Stimulated activated CD8-positive, alpha-beta memory T cell treated with anti-CD3 and anti-CD28 coated beads, Interleukin-4, amount 100 ng/mL, for 48 hours (primary cell): ENCODE results near the gene NECTIN3.

Experiments
- DNase-seq: peaks from one replicate; pipeline ENCODE4 v3.0.0-alpha.2; 2020

The NECTIN3 gene

GRCh38 chr3:111210003-111210711, 138.5 kb downstream of the NECTIN3 start:
- no peak for DNase-seq

DNA sequence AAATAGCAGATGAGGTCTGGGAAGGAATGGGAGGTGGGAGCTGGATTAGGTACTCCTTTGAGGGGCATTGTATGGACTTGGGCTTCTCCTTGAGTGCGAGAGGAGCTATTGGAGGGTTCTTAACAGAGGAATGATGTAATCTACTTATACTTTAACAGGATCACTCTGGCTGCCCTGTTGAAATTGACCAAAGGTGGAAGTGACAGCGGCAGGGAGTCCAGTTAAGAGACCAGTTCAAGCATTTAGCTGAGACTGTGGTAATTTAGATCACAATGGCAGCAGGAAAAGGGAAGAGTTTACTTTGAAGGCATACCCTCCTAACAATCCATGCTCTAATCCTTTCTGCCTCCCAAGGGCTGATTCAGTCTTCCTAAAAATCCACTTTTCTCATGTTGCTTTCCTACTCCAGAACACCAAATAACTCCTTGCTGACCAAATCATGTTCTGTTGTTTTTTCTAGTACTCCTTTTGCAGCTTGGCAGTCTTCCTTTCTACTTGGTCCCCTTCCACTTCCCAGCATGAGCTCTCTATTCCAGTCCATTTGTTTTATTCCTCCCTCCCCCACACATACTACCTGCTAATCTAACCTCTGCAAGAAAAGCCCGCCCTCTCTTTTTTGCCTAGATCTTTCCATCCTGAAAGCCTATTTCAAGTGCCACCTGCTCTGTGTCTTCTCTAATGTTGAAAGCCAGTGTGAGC, 139.4 kb downstream of the NECTIN3 start:
- DNase-seq: no peak

DNA sequence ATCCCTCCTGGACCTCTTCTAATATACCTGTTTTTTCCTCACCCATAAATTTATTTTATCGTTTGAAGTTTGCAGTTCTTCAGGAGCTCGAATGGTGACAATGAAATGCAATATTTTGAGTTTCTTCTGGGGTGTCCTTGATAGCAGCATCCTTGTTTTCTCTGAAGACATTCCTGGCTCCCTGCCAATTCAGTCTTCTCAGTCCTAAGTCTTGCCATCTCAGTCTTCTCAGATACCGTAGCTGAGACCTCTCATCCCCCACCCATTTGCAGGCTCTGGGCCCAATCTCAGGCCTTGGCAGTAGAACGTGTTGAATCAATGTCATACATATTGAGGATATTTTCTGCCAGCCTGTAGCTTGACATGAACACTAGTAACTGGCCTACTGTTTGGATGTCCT, 140.9 kb downstream of the NECTIN3 start:
- DNase-seq: no peak

DNA sequence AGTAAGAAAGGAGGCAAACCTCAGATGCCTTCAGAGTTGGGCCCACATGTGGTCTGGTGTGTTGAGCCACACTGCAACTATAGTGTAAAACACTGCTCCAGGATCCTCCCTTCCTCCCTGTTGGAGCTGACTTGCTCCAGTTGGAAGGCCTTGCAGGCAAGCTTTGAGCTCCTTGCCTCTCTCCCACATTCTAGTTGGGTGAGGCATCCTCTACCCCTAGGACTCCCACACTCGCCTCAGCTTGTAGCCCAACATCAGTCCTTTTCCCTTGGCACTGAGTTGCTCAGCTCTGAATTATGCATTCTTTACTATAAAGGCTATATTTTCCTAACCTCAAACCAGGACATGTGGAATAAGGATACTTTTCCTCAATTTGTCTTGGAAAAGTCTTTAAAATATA, 143.9 kb downstream of the NECTIN3 start:
- DNase-seq: no peak

GRCh38 chr3:111218615-111219014, 147.0 kb downstream of the NECTIN3 start:
- DNase-seq: no peak

GRCh38 chr3:111227216-111227615, 155.6 kb downstream of the NECTIN3 start:
- DNase-seq: no peak

DNA sequence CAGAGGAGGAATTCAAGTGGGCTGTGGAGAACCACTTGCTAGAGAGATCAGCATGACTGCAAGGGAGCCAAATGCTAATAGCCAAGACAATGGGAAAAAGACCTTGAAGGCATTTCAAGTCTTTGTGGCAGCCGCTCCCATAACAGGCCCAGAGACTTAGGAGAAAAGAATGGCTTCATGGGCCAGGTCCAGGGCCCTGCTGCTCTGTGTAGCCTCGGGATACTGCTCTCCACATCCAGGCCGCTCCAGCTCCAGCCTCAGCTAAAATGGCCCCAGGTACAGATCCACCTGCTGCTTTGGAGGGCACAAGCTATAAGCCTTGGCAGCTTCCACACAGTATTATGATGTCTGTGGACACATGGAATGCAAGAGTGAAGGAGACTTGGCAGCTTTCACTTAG, 157.7 kb downstream of the NECTIN3 start:
- no peak for DNase-seq

DNA sequence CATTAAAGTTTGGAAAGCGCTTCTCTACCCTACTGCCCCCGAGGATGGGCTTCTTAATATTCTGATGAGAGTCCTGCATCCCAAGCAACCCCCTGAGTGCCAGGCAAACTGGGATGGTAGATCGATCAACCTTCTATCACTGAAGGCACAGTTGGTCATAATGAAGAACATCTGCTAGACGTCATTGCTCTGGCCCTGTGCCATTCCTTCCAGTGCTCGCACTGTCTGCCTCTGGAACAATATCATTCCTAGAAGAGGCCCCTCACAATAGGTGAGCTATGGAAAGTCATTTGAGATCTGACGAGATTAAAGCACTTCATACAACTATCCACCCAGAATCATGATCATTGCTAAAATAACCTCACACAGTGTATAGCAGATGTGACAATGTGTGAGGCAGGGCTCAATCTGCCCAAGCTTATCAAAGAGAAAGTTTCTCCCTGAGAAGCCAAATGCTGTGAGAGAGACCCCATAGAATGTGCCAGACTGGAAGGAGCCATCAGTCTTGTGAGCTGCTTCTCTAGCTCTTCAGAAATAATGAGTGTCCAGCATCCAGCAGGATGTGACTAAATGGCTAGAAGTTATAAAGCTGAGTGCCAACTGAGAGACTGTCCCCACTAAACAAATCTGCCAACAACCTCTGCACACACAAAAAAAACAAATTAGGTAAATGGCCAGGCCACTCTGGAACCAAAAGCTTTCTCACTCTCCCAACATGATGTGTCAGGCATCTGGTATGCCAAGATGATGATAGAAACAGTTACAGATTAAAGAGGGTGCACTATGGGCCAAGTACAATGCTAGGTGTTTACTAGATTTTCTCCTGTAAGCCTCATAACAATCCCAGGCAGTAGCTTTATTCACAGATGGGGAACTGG, 165.5 kb downstream of the NECTIN3 start:
- no peak for DNase-seq

- no peak for DNase-seq
These were observed 166.3 kb downstream of the NECTIN3 start for GRCh38 chr3:111237946-111238345.

DNA sequence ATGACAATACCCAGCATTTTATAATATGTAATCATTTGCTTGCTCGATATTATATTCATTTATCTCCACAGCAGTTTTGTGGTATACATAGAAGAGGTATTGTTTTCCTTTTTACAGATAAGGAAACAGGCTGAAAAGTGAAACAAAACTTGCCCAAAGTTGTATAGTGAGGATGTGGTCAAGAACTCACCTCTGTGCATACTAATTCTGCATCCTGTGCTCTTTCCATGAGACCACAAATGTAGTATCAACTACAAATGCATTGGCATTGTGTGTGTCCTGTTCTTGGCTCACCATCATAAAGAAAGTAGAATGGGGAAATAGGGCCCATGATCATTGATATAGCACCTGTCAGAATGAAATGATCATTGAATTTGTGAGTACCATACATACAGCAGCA, 167.3 kb downstream of the NECTIN3 start:
- DNase-seq: no peak

GRCh38 chr3:111241960-111242359, 170.3 kb downstream of the NECTIN3 start:
- no peak for DNase-seq
